ENCODE measurements around the gene RAPGEF2.
"Not testable (repeated sequence)": the region's sequence is repeated elsewhere in the genome, so short reads cannot be mapped to it uniquely, and the experiment has no call there.

RAPGEF2 gene

DNA sequence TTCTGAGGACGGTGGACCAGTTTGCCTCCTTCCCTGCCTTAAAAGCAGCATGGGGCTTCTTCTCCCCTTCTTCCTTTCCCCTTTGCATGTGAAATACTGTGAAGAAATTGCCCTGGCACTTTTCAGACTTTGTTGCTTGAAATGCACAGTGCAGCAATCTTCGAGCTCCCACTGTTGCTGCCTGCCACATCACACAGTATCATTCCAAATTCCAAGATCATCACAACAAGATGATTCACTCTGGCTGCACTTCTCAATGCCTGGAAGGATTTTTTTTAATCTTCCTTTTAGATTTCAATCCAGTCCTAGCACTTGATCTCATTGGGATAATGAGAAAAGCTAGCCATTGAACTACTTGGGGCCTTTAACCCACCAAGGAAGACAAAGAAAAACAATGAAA is 255.3 kb downstream of the RAPGEF2 start:
- no peak for DNase-seq (ENCODE audit: low read depth in 1 of 2, low spot score in 1 of 2)

DNA sequence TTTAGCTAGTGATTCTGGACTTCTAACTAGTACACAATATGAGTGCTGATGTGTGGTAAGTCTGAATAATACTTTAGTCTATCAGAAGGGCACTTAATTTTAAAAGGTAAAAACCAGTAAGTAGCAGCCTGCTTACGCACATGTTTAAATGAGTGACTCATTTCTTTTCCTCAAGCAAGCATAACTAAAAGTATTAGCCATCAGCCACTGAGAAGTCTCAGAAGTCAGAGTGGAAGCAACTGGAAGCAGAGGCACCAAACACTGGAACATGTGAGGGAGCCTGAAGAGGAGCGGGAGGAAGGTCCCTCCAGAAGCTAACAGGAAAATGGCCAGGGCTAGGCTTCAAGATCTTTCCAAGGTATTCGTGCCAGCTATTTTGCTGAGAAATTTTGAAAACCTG is 257.7 kb downstream of the RAPGEF2 start:
- no peak for DNase-seq (ENCODE audit: low read depth in 1 of 2, low spot score in 1 of 2)

DNA sequence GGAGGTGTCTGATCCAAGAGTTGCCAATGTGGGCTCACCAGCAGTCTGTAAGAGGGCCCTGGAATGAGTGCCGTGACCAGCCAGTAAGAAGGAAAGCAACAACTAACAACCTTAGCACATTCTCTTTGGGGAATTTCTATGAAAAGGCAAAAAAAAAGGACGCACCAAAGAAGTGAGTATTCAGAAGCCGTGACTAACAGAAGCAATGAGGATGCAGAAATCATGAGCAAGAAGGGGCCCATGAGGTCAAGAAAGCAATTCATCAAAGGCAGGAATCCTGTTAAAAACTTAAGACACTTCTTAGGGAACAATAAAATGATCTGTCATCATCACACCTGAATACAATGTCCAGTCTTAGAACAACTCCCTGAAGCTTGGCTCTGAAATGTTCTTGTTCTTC is 260.5 kb downstream of the RAPGEF2 start:
- DNase-seq (ENCODE audit: low read depth in 1 of 2, low spot score in 1 of 2) = no peak

DNA sequence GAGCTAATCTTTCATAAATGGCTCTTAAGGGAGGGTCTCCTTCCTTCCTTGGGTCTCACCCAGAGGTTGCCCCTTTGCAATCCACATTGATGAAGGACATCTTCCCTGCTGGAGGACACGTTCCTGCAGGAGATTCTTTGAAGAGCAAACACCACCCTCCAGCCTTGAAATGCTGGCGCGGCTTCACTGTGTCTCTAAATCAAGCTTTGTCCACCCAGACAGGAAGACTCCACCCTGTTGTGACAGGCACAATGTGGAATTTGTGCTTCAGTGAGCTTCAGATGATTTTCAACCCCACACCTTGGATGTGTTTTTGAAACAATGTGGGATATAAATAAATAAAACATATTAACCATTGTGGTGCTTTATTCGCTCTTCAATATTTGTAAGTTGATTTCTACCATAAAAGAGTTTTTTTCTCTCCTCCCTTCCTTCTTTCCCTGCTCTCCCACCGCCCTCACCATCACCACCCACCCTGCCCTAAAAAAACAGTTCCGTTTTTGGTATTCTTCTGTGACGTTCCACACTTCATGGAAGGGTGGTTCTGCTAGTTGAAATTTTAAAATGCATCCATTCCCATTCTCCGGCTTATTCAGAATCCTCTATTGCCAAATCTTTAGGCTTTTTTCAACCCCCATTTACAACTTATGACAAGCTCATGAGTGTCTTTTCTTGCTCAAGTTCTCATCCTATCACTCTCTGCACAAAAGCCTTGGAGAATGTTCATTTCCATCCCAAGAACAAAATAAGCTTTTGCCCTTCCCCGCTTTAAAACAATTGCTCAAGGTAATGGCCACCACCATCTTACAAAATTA is 264.3 kb downstream of the RAPGEF2 start:
- DNase-seq (ENCODE audit: low read depth in 1 of 2, low spot score in 1 of 2) = no peak

DNA sequence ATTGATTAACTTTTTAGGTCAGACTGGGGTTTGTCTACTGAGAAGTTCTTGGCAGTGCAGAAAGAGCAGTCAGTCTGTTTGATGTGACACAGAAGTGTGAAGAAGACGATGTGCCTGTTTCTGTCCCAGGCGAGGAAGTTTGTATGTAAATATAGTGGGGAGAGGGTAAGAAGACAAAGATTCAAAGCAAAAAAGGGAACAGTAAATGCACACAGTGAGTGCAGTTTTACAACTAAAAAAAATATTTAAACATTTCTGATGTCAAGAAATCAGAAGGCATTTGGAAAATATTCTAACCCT is 264.9 kb downstream of the RAPGEF2 start:
- DNase-seq (ENCODE audit: low read depth in 1 of 2, low spot score in 1 of 2) = no peak

DNA sequence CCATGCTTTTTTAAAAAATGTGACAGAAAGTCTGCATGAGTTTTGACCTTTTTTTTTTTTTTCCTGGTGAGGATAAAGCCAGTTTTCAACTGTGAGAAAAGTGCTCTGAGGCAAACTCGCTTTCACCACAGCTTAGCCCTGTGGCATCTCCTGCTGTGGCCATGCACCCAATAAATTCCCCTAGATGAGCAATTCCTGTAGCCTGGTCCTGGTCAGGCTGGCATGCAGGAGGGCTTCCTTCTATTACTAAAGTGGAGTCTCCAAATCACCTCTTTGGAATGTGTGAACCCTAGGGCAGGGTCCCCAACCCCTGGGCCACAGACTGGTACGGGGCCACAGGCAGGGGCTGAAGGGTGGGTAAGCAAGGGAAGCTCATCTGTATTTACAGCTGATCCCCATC is 265.4 kb downstream of the RAPGEF2 start:
- DNase-seq (ENCODE audit: low read depth in 1 of 2, low spot score in 1 of 2) = no peak

DNA sequence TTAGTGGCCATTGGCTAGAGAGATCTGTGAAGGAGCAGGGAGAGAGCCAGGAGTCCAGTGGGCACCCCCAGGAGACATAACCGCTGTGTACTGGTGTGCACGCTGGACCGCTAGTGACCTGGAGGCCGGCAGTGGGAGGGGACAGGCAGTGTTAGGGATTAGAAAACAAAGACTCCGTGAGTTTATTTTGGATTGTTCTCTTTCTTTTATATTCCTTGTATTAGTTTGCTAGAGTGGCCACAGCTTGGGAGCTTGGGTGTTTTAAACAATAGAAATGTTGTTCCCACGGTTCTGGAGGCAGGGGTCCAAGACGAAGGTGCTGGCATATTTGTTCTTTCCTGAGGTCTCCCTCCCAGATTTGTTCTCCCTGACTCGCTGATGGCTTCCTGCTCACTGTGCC is 266.4 kb downstream of the RAPGEF2 start:
- DNase-seq (ENCODE audit: low read depth in 1 of 2, low spot score in 1 of 2) = no peak

DNA sequence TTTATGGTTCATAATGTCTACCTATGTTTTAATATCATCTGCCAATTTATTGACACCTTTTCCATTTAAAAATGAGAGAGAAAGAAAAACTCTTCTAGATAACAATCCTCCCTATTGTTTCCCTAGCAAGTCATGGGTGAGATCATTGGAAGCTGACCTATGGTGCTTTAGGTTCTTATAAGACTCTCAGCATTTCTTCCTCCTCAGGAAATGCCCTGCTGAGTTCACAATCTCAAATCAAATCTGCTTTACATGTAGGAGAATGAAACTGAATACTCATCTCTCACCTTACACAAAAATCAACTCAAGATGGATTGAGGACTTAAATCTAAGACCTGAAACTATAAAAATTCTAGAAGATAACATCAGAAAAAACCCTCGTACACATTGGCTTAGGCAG is 267.4 kb downstream of the RAPGEF2 start:
- no peak for DNase-seq (ENCODE audit: low read depth in 1 of 2, low spot score in 1 of 2)

DNA sequence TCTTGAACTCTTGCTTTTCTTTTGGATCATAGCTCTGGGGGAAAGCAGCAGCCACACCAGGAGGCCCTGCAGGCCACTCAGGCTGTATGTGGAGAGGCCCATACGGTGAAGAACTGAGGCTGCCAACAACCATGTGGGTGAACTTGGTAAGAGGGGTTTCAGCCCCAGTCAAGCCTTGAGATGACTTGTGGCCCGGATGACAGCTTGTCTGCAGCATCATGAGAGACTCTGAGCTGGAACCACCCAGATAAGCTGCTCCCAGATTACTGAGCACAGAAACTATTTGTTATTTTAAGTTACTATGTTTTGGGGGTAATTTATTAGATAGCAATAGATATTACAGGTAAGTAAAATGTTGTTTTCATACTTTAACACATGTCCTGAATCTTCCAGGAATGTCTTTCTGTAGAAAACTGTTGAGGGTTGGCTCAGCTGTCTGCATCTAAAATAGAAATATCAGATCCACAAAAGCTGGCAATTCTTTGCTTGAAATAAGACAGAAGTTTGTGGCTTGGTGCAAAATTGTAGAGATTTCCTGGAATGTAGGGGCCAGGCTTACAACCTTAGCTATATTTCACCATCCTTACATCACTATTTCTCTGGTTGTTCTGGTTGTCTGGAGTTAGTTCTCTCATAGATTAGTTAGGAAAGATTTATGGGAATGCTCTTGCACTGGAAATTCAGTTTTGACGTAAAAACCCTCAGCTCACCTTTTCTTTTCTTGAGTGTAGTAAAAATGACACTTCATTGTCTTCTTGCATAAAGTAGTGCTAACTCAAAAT is 272.1 kb downstream of the RAPGEF2 start:
- no peak for DNase-seq (ENCODE audit: low read depth in 1 of 2, low spot score in 1 of 2)

DNA sequence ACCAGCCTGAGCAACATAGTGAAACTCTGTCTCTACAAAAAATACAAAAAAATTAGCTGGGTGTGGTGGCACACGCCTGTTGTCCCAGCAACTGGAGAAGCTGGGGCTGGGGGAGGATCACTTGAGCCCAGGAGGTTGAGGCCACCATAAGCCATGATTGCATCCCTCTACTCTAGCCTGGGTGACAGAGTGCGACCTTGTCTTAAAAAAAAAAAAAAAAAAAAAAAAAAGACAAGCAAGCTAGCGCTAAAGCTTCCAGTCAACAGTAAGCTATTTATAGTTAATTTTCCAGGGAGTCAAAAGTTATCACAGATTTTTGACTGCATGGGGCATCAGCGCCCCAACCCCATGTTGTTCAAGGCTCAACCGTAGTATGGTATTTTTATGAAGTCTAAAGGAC is 273.4 kb downstream of the RAPGEF2 start:
- DNase-seq (ENCODE audit: low read depth in 1 of 2, low spot score in 1 of 2) = no peak

DNA sequence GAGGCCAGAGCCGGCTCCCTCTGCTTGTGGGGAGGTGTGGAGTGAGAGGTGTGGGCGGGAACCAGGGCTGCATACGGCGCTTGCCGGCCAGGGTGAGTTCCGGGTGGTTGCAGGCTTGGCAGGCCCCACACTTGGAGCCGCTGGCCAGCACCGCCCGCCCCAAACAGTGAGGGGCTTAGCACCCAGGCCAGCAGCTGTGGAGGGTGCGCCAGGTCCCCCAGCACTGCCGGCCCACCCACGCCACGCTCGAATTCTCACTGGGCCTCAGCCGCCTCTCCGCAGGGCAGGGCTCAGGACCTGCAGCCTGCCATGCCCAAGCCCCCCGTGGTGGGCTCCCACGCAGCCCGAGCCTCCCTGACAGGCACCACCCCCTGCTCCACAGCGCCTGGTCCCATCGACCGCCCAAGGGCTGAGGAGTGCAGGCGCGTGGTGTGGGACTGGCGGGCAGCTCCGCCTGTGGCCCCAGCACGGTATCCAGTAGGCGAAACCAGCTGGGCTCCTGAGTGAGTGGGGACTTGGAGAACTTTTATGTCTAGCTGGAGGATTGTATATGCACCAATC is 275.3 kb downstream of the RAPGEF2 start:
- no peak for DNase-seq (ENCODE audit: low read depth in 1 of 2, low spot score in 1 of 2)

DNA sequence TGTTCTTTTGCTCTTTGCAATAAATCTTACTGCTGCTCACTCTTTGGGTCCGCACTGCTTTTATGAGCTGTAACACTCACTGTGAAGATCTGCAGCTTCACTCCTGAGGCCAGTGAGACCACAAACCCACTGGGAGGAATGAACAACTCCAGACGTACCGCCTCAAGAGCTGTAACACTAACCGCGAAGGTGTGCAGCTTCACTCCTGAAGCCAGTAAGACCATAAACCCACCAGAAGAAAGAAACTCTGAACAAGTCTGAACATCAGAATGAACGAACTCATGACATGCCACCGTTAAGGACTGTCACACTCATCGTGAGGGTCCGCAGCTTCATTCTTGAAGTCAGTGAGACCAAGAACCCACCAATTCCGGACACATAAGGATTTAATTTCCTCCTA is 276.2 kb downstream of the RAPGEF2 start:
- not testable (repeated sequence) for DNase-seq (ENCODE audit: low read depth in 1 of 2, low spot score in 1 of 2)

DNA sequence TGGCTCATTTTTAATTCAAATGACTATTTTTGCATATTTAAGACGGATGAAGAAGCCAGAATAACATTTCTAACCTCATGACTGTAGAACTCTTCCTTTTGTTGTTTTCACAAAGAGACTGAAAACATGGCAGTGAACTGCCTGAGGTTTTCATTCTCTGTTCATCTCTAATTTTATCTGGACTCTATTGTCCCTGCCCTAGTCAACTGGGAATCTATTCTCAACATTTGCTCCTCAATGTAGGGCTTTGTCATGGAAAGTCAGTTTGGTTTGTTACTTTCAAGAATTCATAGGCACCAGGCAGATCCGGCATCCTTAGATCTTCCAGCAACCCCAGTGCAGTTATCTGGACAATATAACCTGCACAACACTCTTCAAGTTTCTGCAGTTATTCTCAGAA is 277.0 kb downstream of the RAPGEF2 start:
- DNase-seq (ENCODE audit: low read depth in 1 of 2, low spot score in 1 of 2) = no peak

DNA sequence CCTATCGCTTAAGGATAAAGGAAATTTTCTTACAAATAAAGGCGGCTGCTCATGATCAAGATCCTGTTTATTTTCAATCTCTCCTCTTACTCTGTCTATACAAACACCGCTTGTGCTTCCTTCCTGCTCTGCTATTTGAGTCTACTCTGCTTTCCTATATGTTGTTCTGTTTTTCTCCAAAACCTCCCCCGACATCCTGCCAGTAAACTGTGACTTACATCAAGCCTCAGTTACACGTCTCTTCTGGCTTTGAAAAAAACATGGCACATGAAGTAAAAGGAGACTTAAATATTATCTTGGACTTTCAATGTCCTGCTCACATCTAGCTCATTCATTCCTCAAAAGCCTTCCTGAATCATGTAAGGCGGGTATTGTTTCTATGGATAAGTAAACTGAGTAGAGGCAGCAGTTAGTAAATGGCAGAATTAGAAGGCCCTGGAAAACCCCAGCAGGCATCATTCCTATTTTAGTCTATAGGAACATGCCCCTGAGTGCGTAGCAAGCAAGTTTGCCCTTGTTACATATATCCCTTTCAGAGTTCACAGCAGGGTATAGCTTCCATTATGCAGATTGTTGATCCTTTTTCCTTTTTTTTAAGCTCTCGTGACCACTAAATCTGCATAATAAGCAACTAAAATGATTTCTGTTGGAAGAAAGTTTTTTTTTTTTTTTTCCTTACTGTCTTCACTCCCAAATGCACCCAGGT is 280.1 kb downstream of the RAPGEF2 start:
- no peak for DNase-seq (ENCODE audit: low read depth in 1 of 2, low spot score in 1 of 2)

DNA sequence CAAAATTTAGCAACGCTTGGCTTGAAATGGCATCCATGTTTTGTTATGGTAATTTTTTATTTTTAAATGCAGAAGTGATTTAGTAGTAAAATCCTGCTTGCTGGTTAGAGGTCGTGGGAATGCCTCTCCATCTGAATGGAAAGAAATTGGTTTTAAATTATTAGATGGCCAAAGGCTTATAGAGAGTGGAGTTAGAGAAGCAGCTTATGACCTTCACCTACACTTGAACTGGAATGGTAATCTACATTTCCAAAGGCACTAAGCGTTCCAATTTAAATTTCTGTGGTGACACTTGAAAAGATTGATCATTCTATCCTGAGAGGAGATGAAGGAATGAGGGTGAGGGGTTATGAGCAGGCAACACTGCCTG is 280.7 kb downstream of the RAPGEF2 start:
- DNase-seq (ENCODE audit: low read depth in 1 of 2, low spot score in 1 of 2) = no peak

DNA sequence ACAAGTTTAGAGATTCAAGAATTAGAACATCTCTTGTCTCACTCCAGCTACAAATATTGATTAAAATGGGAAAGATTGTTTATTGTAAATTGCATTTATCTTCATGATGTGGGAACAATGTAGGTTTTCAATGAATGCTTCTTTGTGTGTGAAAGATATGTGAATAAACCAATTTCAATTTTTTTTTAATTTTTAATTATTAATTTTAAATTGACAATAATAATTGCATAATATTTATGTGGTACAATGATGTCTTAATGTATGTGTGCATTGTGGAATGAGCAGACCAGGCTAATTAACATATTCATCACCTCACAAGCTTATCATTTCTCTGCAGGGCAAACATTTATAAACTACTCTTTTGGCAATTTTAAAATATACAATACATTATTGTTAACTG is 281.1 kb downstream of the RAPGEF2 start:
- no peak for DNase-seq (ENCODE audit: low read depth in 1 of 2, low spot score in 1 of 2)

DNA sequence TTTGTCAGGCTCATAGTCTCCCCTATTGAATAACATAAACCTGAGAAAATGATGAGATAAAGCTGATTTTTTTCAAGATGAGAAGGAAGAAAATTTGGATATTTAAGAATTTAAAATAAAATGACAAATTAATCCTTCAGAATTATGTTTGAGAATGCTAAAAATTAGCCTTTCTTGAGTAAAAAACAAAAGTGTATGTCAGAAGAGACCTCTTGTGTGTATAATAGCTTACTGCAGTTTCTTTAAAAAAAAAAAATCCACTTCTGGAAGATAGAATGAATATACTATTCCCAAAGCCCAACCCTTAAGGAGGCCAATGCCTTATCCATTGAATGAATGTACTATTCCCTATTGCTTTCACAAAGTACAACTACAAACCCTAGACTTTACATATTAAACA is 281.8 kb downstream of the RAPGEF2 start:
- no peak for DNase-seq (ENCODE audit: low read depth in 1 of 2, low spot score in 1 of 2)

DNA sequence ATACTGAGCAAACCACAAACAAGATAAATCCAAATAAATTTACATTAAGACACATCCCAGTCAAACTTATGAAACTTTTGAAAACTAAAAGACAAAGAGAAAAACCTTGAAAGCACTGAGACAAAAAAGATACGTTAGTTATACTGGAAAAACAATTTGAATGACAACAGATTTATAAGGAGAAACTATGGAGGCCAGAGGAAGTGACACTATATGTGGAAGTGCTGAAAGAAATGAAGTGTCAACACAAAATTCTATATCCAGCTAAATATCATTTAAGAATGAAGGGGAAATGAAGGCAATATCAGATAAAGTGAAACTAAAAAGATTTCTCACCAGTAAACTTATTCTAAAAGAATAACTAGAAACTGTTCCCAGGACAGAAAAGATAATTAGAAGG is 283.7 kb downstream of the RAPGEF2 start:
- no peak for DNase-seq (ENCODE audit: low read depth in 1 of 2, low spot score in 1 of 2)

DNA sequence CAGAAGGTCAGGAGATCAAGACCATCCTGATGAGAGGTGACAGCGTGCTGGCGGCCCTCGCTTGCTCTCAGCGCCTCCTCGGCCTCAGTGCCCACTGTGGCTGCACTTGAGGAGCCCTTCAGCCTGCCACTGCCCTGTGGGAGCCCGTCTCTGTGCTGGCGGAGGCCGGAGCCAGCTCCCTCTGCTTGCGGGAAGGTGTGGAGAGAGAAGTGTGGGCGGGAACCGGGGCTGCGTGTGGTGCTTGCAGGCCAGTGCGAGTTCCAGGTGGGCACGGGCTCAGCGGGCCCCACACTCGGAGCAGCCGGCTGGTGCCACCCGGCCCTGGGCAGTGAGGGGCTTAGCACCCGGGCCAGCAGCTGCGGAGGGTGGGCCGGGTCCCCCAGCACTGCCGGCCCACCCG is 286.9 kb downstream of the RAPGEF2 start:
- DNase-seq (ENCODE audit: low read depth in 1 of 2, low spot score in 1 of 2) = no peak

DNA sequence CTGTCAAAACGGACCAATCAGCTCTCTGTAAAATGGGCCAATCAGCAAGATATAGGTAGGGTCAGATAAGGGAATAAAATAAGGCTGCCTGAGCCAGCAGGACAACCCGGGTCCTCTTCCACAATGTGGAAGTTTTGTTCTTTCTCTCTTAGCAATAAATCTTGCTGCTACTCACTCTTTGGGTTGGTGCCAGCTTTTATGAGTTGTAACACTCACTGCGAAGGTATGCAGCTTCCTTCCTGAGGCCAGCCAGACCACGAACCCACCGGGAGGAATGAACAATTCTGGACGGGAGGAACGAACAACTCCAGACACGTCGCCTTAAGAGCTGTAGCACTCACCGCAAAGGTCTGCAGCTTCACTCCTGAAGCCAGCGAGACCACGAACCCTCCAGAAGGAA is 287.8 kb downstream of the RAPGEF2 start:
- no peak for DNase-seq (ENCODE audit: low read depth in 1 of 2, low spot score in 1 of 2)

DNA sequence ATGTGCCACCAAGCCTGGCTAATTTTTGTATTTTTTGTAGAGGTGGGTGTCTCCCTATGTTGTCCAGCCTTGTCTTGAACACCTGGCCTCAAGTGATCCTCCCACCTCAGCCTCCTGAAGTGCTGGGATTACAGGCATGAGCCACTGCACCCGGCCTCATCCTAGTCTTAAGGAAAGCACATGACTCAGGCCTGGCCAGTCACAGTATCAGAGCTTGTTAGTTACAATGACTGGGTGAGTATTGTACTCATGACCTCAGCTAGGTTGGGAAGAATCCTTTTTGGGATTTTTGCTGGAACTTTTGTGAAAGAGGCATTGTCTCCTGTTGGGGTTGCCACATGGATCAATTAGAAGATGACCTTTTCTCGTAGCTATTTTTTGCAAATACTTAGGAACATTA is 292.8 kb downstream of the RAPGEF2 start:
- DNase-seq (ENCODE audit: low read depth in 1 of 2, low spot score in 1 of 2) = no peak

DNA sequence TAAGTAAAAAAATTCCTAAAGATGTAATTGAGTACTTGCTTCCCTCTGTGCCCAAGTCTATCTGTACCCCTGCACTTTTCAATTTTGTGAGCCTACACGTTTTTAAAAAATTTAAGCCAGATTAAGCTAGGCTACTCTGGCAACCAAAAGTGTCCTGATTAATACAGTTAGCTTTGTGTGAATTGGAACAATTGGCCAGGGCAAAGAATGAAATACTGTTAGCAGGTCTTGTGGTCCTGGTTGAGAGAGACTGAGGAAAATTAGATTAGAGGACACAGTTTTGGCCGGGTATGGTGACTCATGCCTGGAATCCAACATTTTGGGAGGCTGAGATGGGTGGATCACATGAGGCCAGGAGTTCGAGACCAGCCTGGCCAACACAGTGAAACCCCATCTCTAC is 293.3 kb downstream of the RAPGEF2 start:
- no peak for DNase-seq (ENCODE audit: low read depth in 1 of 2, low spot score in 1 of 2)
